Measurements from ENCODE around the gene TOR1B. TPM values are rescaled to one million over a fixed set of nuclear protein-coding genes. Genes with fewer than 3 reads are reported as not detected.
"Not testable (repeated sequence)": the region's sequence is repeated elsewhere in the genome, so short reads cannot be mapped to it uniquely, and the experiment has no call there.

TOR1B gene
- total and polyA plus RNA-seq, 2 of the 4 experiments (the other 2 are of a cell fraction): 15.6 to 21.0 TPM

GRCh38 chr9:129776096-129776495, 26.9 kb upstream of the TOR1B start:
- H2AK5ac ChIP-seq (ENCODE audit: low read depth, low read length); H3K9me3 ChIP-seq (ENCODE audit: control insufficient read depth, insufficient read depth, low read length); H4K5ac ChIP-seq (ENCODE audit: low read depth, low read length); H3K18ac ChIP-seq (ENCODE audit: low read depth, low read length); POLR2A ChIA-PET (ENCODE audit: unreplicated experiment); H3K4me3 ChIP-seq (ENCODE audit: insufficient read depth, low read depth, low read length); in situ Hi-C loops (cut with MboI; ENCODE audit: low sequenced_read_pairs); H3K36me3 ChIP-seq (ENCODE audit: control insufficient read depth, insufficient read depth, low read length); dilution Hi-C loops (cut with HindIII; ENCODE audit: low sequenced_read_pairs, unreplicated experiment); H3K4me2 ChIP-seq (ENCODE audit: low read depth, low read length); H3K56ac ChIP-seq (ENCODE audit: extremely low read depth, insufficient read depth, low read length); H3K79me1 ChIP-seq (ENCODE audit: low read depth in 1 of 2, low read length in 2 of 2); H2AK9ac ChIP-seq (replicated peaks; ENCODE audit: low read depth, low read length, poor library complexity); H3K27ac ChIP-seq (ENCODE audit: insufficient read depth, low read length); H4K20me1 ChIP-seq (ENCODE audit: insufficient read depth, low read length); H3K23ac ChIP-seq (ENCODE audit: low read depth, low read length); DNase-seq; H3K9ac ChIP-seq (ENCODE audit: low read depth, low read length); ATAC-seq (ENCODE audit: low read depth); H3K27me3 ChIP-seq (ENCODE audit: control insufficient read depth, insufficient read depth, low read length); H3K14ac ChIP-seq (replicated peaks; ENCODE audit: low read depth, low read length); BruUV-seq (replicated peaks); H2AFZ ChIP-seq (replicated peaks; ENCODE audit: low read length, poor library complexity): not testable (repeated sequence)
- Histone ChIP-seq H4K8ac (ENCODE audit: low read depth in 2 of 2, low read length in 2 of 2) (peak overlapping the region; percentile 22 to 90; a peak in 2 of 4 replicates), H2BK5ac (ENCODE audit: low read depth, low read length, poor library complexity, severe bottlenecking) (peak overlapping the region; percentile 78), H3K9me1 (ENCODE audit: insufficient read depth, low read length) (peaks cover 19% of the 10 kb centered on the region), H2BK15ac (ENCODE audit: low read depth, low read length) (peak overlapping the region; percentile 63; the same call in 1 of the 3 replicates), H2BK20ac (ENCODE audit: low read depth, low read length) (peak overlapping the region; percentile 96; the same call in 1 of the 2 replicates), H2BK120ac (ENCODE audit: low read depth, low read length) (peak overlapping the region; percentile 97; the same call in 1 of the 2 replicates), H3K4ac (ENCODE audit: low read depth, low read length) (peak overlapping the region; percentile 90; the same call in 1 of the 2 replicates), H4K91ac (ENCODE audit: insufficient read depth, low read depth, low read length) (0 out of 2 replicates have a peak overlapping the region, but pooled peaks have one; percentile 96), H3K4me1 (ENCODE audit: control insufficient read depth, insufficient read depth, low read length) (peaks cover 19% of the 10 kb centered on the region)
- WGBS, 2 experiments (ENCODE audit: extremely low coverage in 2 of 2, insufficient read length in 1 of 2): 89% methylated on average over 3 of the region's 4 CpGs; no CpG with 5 or more reads in 1 of the 2 experiments
- CTCF ChIA-PET: interaction anchor here (1.0 kb wide), 1 partner anchor 347 kb away, joined by 4 read pairs; no protein-coding TSS in a partner anchor
- intact Hi-C loops (cut with micrococcal nuclease): loop anchor here (2.0 kb wide), 1 partner anchor 13 kb away; no protein-coding TSS in a partner anchor

Measured in IMR-90 (cell line).